Fibroblast of villous mesenchyme (primary cell): ENCODE data around the gene AMOTL1. TPM values are rescaled to one million over a fixed set of nuclear protein-coding genes. Genes with fewer than 3 reads are reported as not detected.

Experiments used
- DNase-seq: peaks from one replicate; pipeline ENCODE4 v3.0.0-alpha.2; 2010; ENCODE audit warnings: low read depth
- H3K4me3 ChIP-seq: 2 replicates; pipeline ENCODE4 v1.5.1; 2011; ENCODE audit warnings: low read depth, mild to moderate bottlenecking, low read length
- CTCF ChIP-seq: IDR thresholded peaks from 2 replicates; pipeline ENCODE4 v1.5.1; 2012; ENCODE audit warnings: low read depth, mild to moderate bottlenecking, low read length; ENCODE audit not compliant: insufficient read depth
- total RNA-seq: library from RNA; depleted of rRNA; stranded (reverse); fragments of >200 nt; gene quantifications from 2 replicates; pipeline ENCODE4 v1.2.3, GENCODE V29; 2012

AMOTL1 gene
- total RNA-seq, 1 donor, result 25.9 TPM

DNA sequence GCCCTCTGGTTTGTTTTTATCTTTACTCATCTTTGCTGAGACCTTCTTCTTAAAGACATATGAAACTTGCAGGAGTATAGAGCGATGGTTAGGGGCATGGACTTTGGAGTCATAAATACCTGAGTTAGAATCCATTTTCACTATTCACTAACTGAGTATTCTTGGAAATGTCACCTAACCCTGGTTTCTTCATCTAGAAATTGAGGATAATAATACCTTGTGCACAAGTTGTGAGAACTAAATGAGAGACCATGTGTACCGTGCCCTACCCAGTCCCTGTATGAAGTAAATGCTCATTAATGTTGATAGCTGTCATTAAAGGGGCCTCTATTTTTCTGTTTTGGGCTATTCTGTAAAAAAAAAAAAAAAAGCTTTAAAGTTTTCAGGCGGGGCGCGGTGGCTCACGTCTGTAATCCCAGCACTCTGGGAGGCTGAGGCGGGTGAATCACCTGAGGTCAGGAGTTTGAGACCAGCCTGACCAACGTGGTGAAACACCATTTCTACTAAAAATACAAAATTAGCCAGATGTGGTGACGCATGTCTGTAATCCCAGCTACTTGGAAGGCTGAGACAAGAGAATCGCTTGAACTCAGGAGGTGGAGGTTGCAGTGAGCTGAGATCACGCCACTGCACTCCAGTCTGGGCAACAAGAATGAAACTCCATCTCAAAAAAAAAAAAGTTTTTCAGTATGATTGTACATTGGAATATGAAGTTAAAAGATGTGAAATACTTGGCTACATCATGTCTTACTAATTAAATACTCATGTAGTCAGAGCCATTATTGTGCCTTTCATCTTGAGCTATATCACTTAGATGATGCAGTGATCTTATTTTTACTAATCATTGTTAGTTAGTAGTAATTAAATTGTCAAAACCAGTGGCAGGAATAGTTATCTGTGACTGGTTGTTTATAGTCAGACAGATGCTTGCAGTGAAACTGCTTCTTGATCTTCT lies 95.0 kb downstream of the AMOTL1 start:
- TF ChIP-seq CTCF, result no peak
- H3K4me3 ChIP-seq, result no peak overlapping the region
- DNase-seq, result no peak

- no peak for TF ChIP-seq CTCF
- DNase-seq, result no peak
These were observed 96.4 kb downstream of the AMOTL1 start for GRCh38 chr11:94864506-94865045.

GRCh38 chr11:94866231-94866822 lies 98.2 kb downstream of the AMOTL1 start:
- TF ChIP-seq CTCF, result no peak
- no peak for DNase-seq
- H3K4me3 ChIP-seq, result no peak overlapping the region

More at GRCh38 chr11:94864506-94865045, 96.4 kb downstream of the AMOTL1 start:
- H3K4me3 ChIP-seq, result no peak overlapping the region

DNA sequence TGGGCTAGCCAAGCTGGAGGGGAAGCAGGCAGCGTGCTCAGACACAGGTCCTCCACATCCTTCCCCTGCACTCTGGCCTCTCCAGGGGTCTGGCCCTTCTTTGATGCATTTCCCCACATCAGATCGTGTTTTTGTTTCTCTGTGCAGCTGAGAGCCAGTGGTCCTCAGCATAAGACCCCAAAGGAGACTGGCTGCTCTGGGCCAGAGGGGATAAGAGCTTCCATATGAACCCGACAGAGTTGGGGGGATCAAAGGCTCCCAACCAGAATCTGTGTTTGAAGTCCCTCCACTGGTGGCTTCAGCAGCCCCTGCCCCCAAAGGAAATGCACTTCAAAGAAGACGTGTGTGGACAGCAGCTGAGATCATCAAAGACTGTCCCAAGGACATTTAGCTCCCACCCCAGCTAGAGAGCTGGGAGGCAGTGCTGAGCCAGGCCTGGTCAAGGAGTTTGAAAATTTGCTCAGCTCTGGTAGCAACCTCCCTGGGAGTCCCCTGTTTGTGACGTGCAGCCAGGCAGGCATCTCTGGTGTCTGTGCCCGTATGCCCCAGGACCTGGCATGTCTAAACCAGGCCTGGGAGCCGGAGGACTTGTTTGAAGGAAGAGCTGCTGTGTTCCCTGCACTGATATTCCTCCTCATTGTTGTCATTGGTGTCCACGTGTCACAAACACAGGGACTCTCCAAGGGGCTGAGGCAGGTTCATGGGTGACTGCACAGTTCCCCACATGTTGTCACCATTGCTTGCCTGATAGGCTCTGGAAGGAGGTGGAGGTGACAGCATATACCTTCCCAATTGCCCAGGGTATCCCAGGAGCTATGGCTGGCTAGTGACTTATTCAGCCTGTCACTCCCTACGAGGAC lies 99.0 kb downstream of the AMOTL1 start:
- TF ChIP-seq CTCF, result no peak
- H3K4me3 ChIP-seq, result no peak overlapping the region
- no peak for DNase-seq

GRCh38 chr11:94868468-94868867 lies 100.3 kb downstream of the AMOTL1 start:
- DNase-seq, result no peak
- H3K4me3 ChIP-seq, result no peak overlapping the region
- TF ChIP-seq CTCF, result no peak

DNA sequence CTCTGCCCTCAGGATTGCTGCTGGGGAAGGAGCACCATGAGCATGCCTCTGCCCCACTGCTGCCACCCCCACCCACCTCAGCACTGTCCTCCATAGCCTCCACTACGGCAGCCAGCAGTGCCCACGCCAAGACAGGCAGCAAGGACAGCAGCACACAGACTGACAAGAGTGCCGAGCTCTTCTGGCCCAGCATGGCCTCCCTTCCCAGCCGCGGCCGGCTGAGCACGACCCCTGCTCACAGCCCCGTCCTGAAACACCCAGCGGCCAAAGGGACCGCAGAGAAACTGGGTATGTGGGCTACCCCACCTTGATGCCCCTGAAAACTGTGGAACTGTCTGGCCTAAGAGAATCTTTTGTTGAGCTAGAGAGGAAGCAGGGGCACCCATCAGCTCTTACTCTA lies 101.0 kb downstream of the AMOTL1 start:
- no peak for DNase-seq
- no peak overlapping the region for H3K4me3 ChIP-seq
- TF ChIP-seq CTCF, result no peak
